SK-N-SH (cell line): ENCODE results near the gene MFN1. TPM values are rescaled to one million over a fixed set of nuclear protein-coding genes. Genes with fewer than 3 reads are reported as not detected.

Experiments
- CTCF ChIA-PET: fragments of 300-600, 350-600 bp; formaldehyde crosslinking; extraction: SDS; loops from one replicate; lab custom pipeline; 2021; lab: Yijun Ruan, JAX
- POLR2A ChIA-PET: fragments of 350-600 bp; sonication (Branson Sonifier 250); formaldehyde crosslinking; extraction: SDS; loops from one replicate; lab custom pipeline; 2020; ENCODE audit warnings: antibody characterized with exemption, inconsistent platforms; lab: Yijun Ruan, JAX
- DNase-seq: peaks from one replicate; pipeline ENCODE4 v3.0.0; 2012
- H2AFZ ChIP-seq: fragments of 200-600 bp; sonication (generic); 2 replicates; pipeline ENCODE4 v1.8.1; 2016; ENCODE audit warnings: antibody characterized with exemption, mild to moderate bottlenecking, low read depth
- H3F3A ChIP-seq: fragments of 200-600 bp; sonication (generic); replicated peaks from 2 replicates; pipeline ENCODE3; 2016; ENCODE audit warnings: antibody characterized with exemption, mild to moderate bottlenecking; ENCODE audit not compliant: insufficient read depth
- H3K27ac ChIP-seq, 2 experiments: fragments of 200-500 bp in 1 of 2; fragments of 200-600 bp in 1 of 2; sonication (Bioruptor generic) in 1 of 2; sonication (generic), shearing (Covaris generic) in 1 of 2; 2 replicates each; pipeline versions ENCODE4 v1.5.1 to v1.6.1; 2014 to 2016; ENCODE audit warnings: low read depth in 2 of 2, inconsistent platforms in 1 of 2, low read length in 1 of 2, mild to moderate bottlenecking in 1 of 2, mixed read lengths in 1 of 2
- H3K27me3 ChIP-seq: fragments of 200-600 bp; sonication (generic), shearing (Covaris generic); 2 replicates; pipeline ENCODE4 v1.6.1; 2016; ENCODE audit warnings: mixed run types; ENCODE audit not compliant: insufficient read depth
- H3K36me3 ChIP-seq, 2 experiments: fragments of 200-500 bp in 1 of 2; fragments of 200-600 bp in 1 of 2; sonication (Bioruptor generic) in 1 of 2; sonication (generic) in 1 of 2; replicated peaks in 1 of 2; 2 replicates each; pipeline versions ENCODE3 to v1.5.1; 2014 to 2016; ENCODE audit warnings: low read length in 1 of 2, mild to moderate bottlenecking in 1 of 2; ENCODE audit not compliant: insufficient read depth in 2 of 2, control insufficient read depth in 1 of 2
- H3K4me1 ChIP-seq, 2 experiments: fragments of 200-500 bp in 1 of 2; fragments of 200-600 bp in 1 of 2; sonication (Bioruptor generic) in 1 of 2; sonication (generic), shearing (Covaris generic) in 1 of 2; 2 replicates each; pipeline versions ENCODE4 v1.5.1 to v1.6.1; 2014 to 2016; ENCODE audit warnings: low read depth in 1 of 2, low read length in 1 of 2, mixed run types in 1 of 2; ENCODE audit not compliant: insufficient read depth in 2 of 2, control insufficient read depth in 1 of 2
- H3K4me2 ChIP-seq: fragments of 200-600 bp; sonication (generic), shearing (Covaris generic); 2 replicates; pipeline ENCODE4 v1.6.1; 2017; ENCODE audit warnings: mixed run types
- H3K4me3 ChIP-seq, 2 experiments: fragments of 200-500 bp in 1 of 2; fragments of 200-600 bp in 1 of 2; sonication (Bioruptor generic) in 1 of 2; sonication (generic), shearing (Covaris generic) in 1 of 2; 2 replicates each; pipeline versions ENCODE4 v1.5.1 to v1.8.1; 2014 to 2016; ENCODE audit warnings: low read depth in 2 of 2, inconsistent platforms in 1 of 2, low read length in 1 of 2, mild to moderate bottlenecking in 1 of 2, mixed read lengths in 1 of 2, moderate library complexity in 1 of 2
- H3K79me2 ChIP-seq: fragments of 200-600 bp; sonication (generic); 2 replicates; pipeline ENCODE4 v1.8.1; 2017; ENCODE audit warnings: mild to moderate bottlenecking; ENCODE audit not compliant: insufficient read depth
- H3K9ac ChIP-seq: fragments of 200-600 bp; sonication (generic); 2 replicates; pipeline ENCODE4 v1.6.1; 2017; ENCODE audit warnings: mixed run types
- H3K9me2 ChIP-seq: fragments of 200-600 bp; sonication (generic); 2 replicates; pipeline ENCODE4 v1.6.1; 2017; ENCODE audit warnings: mixed run types
- H3K9me3 ChIP-seq: fragments of 200-600 bp; sonication (generic); 2 replicates; pipeline ENCODE4 v1.6.1; 2017; ENCODE audit warnings: mixed run types, mild to moderate bottlenecking, moderate library complexity
- H4K20me1 ChIP-seq: fragments of 200-600 bp; sonication (generic); 2 replicates; pipeline ENCODE4 v1.6.1; 2017; ENCODE audit warnings: mild to moderate bottlenecking, mixed run types; ENCODE audit not compliant: insufficient read depth
- CHD2 ChIP-seq: fragments of 150-350 bp; IDR thresholded peaks from 2 replicates; pipeline ENCODE4 v1.6.1; 2018; ENCODE audit warnings: low read length; ENCODE audit not compliant: partially characterized antibody
- ELF1 ChIP-seq: IDR thresholded peaks from 2 replicates; pipeline ENCODE4 v1.4.0; 2012
- EP300 ChIP-seq, 2 experiments: IDR thresholded peaks; 2 replicates each; pipeline versions ENCODE4 v1.4.0 to v1.6.1; 2012; ENCODE audit warnings: borderline replicate concordance in 1 of 2, low read depth in 1 of 2, low read length in 1 of 2
- FOSL2 ChIP-seq: IDR thresholded peaks from 2 replicates; pipeline ENCODE4 v1.4.0; 2012; ENCODE audit warnings: low read depth, mild to moderate bottlenecking, moderate library complexity, borderline replicate concordance
- FOXJ3 ChIP-seq: sonication (generic); formaldehyde crosslinking; IDR thresholded peaks from 2 replicates; pipeline ENCODE4 v1.5.1; 2020; ENCODE audit warnings: mild to moderate bottlenecking, missing genetic modification reagents
- GABPA ChIP-seq: IDR thresholded peaks from 2 replicates; pipeline ENCODE4 v1.4.0; 2012; ENCODE audit warnings: low read depth, mild to moderate bottlenecking
- GATA2 ChIP-seq: sonication (generic); formaldehyde crosslinking; IDR thresholded peaks from 2 replicates; pipeline ENCODE4 v1.5.0; 2020; ENCODE audit warnings: mild to moderate bottlenecking, missing genetic modification reagents
- IRF3 ChIP-seq: fragments of 150-350 bp; IDR thresholded peaks from 2 replicates; pipeline ENCODE4 v1.6.1; 2016; ENCODE audit warnings: mild to moderate bottlenecking, low read depth, low read length
- MAX ChIP-seq: IDR thresholded peaks from 2 replicates; pipeline ENCODE4 v1.4.0; 2012; ENCODE audit warnings: low read depth
- MXI1 ChIP-seq: IDR thresholded peaks from 2 replicates; pipeline ENCODE4 v1.6.1; 2012; ENCODE audit warnings: mild to moderate bottlenecking, low read depth, low read length, improper control_type of control experiment
- NFIC ChIP-seq: IDR thresholded peaks from 2 replicates; pipeline ENCODE4 v1.4.0; 2012; ENCODE audit warnings: borderline replicate concordance
- RAD21 ChIP-seq: IDR thresholded peaks from 2 replicates; pipeline ENCODE4 v1.6.1; 2012; ENCODE audit warnings: mild to moderate bottlenecking, low read length
- RCOR1 ChIP-seq: fragments of 150-350 bp; IDR thresholded peaks from 2 replicates; pipeline ENCODE4 v1.6.1; 2017; ENCODE audit warnings: antibody characterized with exemption, low read length
- RFX5 ChIP-seq: IDR thresholded peaks from 2 replicates; pipeline ENCODE4 v1.6.1; 2012; ENCODE audit warnings: mild to moderate bottlenecking, improper control_type of control experiment, low read length
- RXRA ChIP-seq: IDR thresholded peaks from 2 replicates; pipeline ENCODE4 v1.4.0; 2012; ENCODE audit warnings: low read depth, mild to moderate bottlenecking, borderline replicate concordance
- SIN3A ChIP-seq: IDR thresholded peaks from 2 replicates; pipeline ENCODE4 v1.6.1; 2012; ENCODE audit warnings: low read depth, mild to moderate bottlenecking, low read length, moderate library complexity, borderline replicate concordance
- TAF1 ChIP-seq: IDR thresholded peaks from 2 replicates; pipeline ENCODE4 v1.6.1; 2012; ENCODE audit warnings: low read depth, mild to moderate bottlenecking, low read length, moderate library complexity, borderline replicate concordance
- TCF12 ChIP-seq: IDR thresholded peaks from 2 replicates; pipeline ENCODE4 v1.4.0; 2012
- TEAD4 ChIP-seq: IDR thresholded peaks from 2 replicates; pipeline ENCODE4 v1.4.0; 2012; ENCODE audit warnings: mild to moderate bottlenecking, borderline replicate concordance; ENCODE audit not compliant: insufficient read depth
- USF2 ChIP-seq: fragments of 150-350 bp; IDR thresholded peaks from 2 replicates; pipeline ENCODE4 v1.6.1; 2017; ENCODE audit warnings: antibody characterized with exemption, low read length, low read depth, borderline replicate concordance
- YY1 ChIP-seq: IDR thresholded peaks from 2 replicates; pipeline ENCODE4 v1.4.0; 2012; ENCODE audit warnings: low read depth, mild to moderate bottlenecking
- WGBS: methylation state at CpG from one replicate; pipeline ENCODE4 v1.1.6; 2017; ENCODE audit warnings: low lambda C conversion rate; 5-methylcytosine and 5-hydroxymethylcytosine counted together
- polyA plus RNA-seq, 3 experiments: library from polyadenylated mRNA; depleted of rRNA; stranded (reverse); fragments of >200 nt; gene quantifications; 2 replicates each; pipeline ENCODE4 v1.2.3, GENCODE V29; 2012

Gene MFN1
- polyA plus RNA-seq, 1 of the 3 experiments (the other 2 are of a cell fraction), result 15.7 TPM

GRCh38 chr3:179415377-179415776 is 67.9 kb downstream of the MFN1 start:
- H3K4me3 ChIP-seq, result no peak overlapping the region
- H3K27ac ChIP-seq, result no peak overlapping the region
- peaks cover 23 to 75% of the 10 kb centered on the region in 2 experiments for H3K36me3 ChIP-seq
- 95% methylated on average over 4 of the region's 4 CpGs for WGBS
- H2AFZ ChIP-seq, result no peak overlapping the region
- 0 out of 2 replicates have a peak, but pooled peaks cover 4% of the 10 kb centered on the region for H3K9me2 ChIP-seq
- TF ChIP-seq ELF1 (no peak), TCF12 (no peak), FOSL2 (no peak), YY1 (no peak), CHD2 (no peak), RXRA (no peak), IRF3 (no peak), EP300 (IDR thresholded peaks at IDR 0.05; ENCODE audit: borderline replicate concordance in 1 of 2, low read depth in 1 of 2, low read length in 1 of 2) (no peak)
- ChIA-PET POLR2A (no interaction called here), CTCF (no interaction called here)
- H3K4me1 ChIP-seq, result no peaks in the 10 kb centered on the region; a peak in 1 of 4 replicates
- H3K9ac ChIP-seq, result no peak overlapping the region
- no peaks in the 10 kb centered on the region for H4K20me1 ChIP-seq
- no peak overlapping the region for H3K4me2 ChIP-seq
- peaks cover 14% of the 10 kb centered on the region for H3F3A ChIP-seq
- no peaks in the 10 kb centered on the region for H3K9me3 ChIP-seq
- no peak for DNase-seq
- H3K79me2 ChIP-seq, result peaks cover 3% of the 10 kb centered on the region; the same call in 1 of the 2 replicates
- no peaks in the 10 kb centered on the region for H3K27me3 ChIP-seq

- H3K9me2 ChIP-seq, result 0 out of 2 replicates have a peak, but pooled peaks cover 4% of the 10 kb centered on the region
- H3K4me3 ChIP-seq, result no peak overlapping the region
- H3K27me3 ChIP-seq, result no peaks in the 10 kb centered on the region
- H3K4me2 ChIP-seq, result no peak overlapping the region
- no peaks in the 10 kb centered on the region for H3K9me3 ChIP-seq
- peak overlapping the region; percentile 56 to 57; a peak in 3 of 4 replicates for H3K27ac ChIP-seq
- H2AFZ ChIP-seq, result no peak overlapping the region
- CTCF ChIA-PET, result interaction anchor here (0.8 kb wide), 1 partner anchor 14 kb away, joined by 4 read pairs; no protein-coding TSS in a partner anchor
- H3K79me2 ChIP-seq, result peaks cover 3% of the 10 kb centered on the region; the same call in 1 of the 2 replicates
- POLR2A ChIA-PET, result no interaction called here
- no peak overlapping the region for H3K9ac ChIP-seq
- H3F3A ChIP-seq, result peaks cover 12% of the 10 kb centered on the region
- H3K36me3 ChIP-seq, result peaks cover 23 to 71% of the 10 kb centered on the region in 2 experiments
- H3K4me1 ChIP-seq, result no peaks in the 10 kb centered on the region; a peak in 1 of 4 replicates
- DNase-seq, result no peak
- H4K20me1 ChIP-seq, result no peaks in the 10 kb centered on the region
- 74% methylated on average over 2 of the region's 2 CpGs for WGBS
- TF ChIP-seq TAF1 (no peak), TEAD4 (no peak; the same call in 1 of the 2 replicates), FOXJ3 (CRISPR knock-in tag) (no peak), IRF3 (no peak), TCF12 (peak; percentile 54), ELF1 (no peak), MAX (no peak), RAD21 (no peak), GATA2 (CRISPR knock-in tag) (no peak), GABPA (no peak), NFIC (no peak), RFX5 (no peak), RXRA (no peak), EP300 (IDR thresholded peaks at IDR 0.05; ENCODE audit: borderline replicate concordance in 1 of 2, low read depth in 1 of 2, low read length in 1 of 2) (0 out of 4 replicates have a peak, but pooled peaks of 1 of the 2 experiments have one; percentile 21), MXI1 (no peak), SIN3A (no peak), YY1 (no peak), USF2 (no peak), RCOR1 (no peak)
Measured at GRCh38 chr3:179416681-179417080, 69.2 kb downstream of the MFN1 start.
